Thyroid gland (tissue), 4 donors: ENCODE measurements around the gene CHCHD6.

Source experiments
- CTCF ChIP-seq, 6 experiments: fragments of 200-600 bp in 3 of 6; fragments of 450-650 bp in 3 of 6; sonication (generic) in 3 of 6; IDR thresholded peaks; one replicate each; pipeline ENCODE4 v1.5.1; 2016 to 2019; ENCODE audit warnings: antibody characterized with exemption in 6 of 6, mild to moderate bottlenecking in 2 of 6, inconsistent platforms in 1 of 6, moderate library complexity in 1 of 6
- POLR2A ChIP-seq, 2 donors: fragments of 450-650 bp; IDR thresholded peaks; one replicate each; pipeline ENCODE4 v1.6.1; 2017; ENCODE audit warnings: antibody characterized with exemption in 2 of 2, mild to moderate bottlenecking in 2 of 2, moderate library complexity in 1 of 2

- TF ChIP-seq CTCF (IDR thresholded peaks at IDR 0.05) = no peak
- no peak for TF ChIP-seq POLR2A (IDR thresholded peaks at IDR 0.05)
These were observed 266.1 kb downstream of the CHCHD6 start for GRCh38 chr3:126970101-126970500.
